ENCODE measurements around the gene CDH23.

GRCh38 chr10:71630168-71630567 lies 233.4 kb downstream of the CDH23 start:
- TF ChIP-seq YY1 (IDR thresholded peaks at IDR 0.05; ENCODE audit: insufficient read depth, insufficient read length), result no peak
- TF ChIP-seq ZNF274 (IDR thresholded peaks at IDR 0.05; ENCODE audit: low read depth, low read length), result no peak
- no peak for TF ChIP-seq SUZ12 (IDR thresholded peaks at IDR 0.05; ENCODE audit: extremely low read depth, insufficient read depth, insufficient read length)

Measured in NT2/D1 (cell line).